ENCODE data around the gene CFAP410.
"Not testable (repeated sequence)": the region's sequence is repeated elsewhere in the genome, so short reads cannot be mapped to it uniquely, and the experiment has no call there.

Gene CFAP410

GRCh38 chr21:44316277-44316900, 22.8 kb downstream of the CFAP410 start:
- no peak for DNase-seq

GRCh38 chr21:44315691-44316203, 23.4 kb downstream of the CFAP410 start:
- DNase-seq = no peak

GRCh38 chr21:44314561-44314960, 24.6 kb downstream of the CFAP410 start:
- DNase-seq = no peak

GRCh38 chr21:44314128-44314527, 25.1 kb downstream of the CFAP410 start:
- no peak for DNase-seq

- DNase-seq = no peak
Measured at GRCh38 chr21:44313451-44313850, 25.7 kb downstream of the CFAP410 start.

GRCh38 chr21:44312716-44313115, 26.5 kb downstream of the CFAP410 start:
- no peak for DNase-seq

GRCh38 chr21:44312089-44312488, 27.1 kb downstream of the CFAP410 start:
- DNase-seq = no peak

- no peak for DNase-seq
Measured at GRCh38 chr21:44310628-44311507, 28.3 kb downstream of the CFAP410 start.

GRCh38 chr21:44306936-44307704, 32.1 kb downstream of the CFAP410 start:
- DNase-seq = no peak

- no peak for DNase-seq
Measured at GRCh38 chr21:44305691-44306090, 33.5 kb downstream of the CFAP410 start.

- no peak for DNase-seq
Measured at GRCh38 chr21:44304877-44305293, 34.3 kb downstream of the CFAP410 start.

GRCh38 chr21:44304011-44304616, 35.1 kb downstream of the CFAP410 start:
- no peak for DNase-seq

- no peak for DNase-seq
Measured at GRCh38 chr21:44303490-44303981, 35.7 kb downstream of the CFAP410 start.

GRCh38 chr21:44302573-44303401, 36.4 kb downstream of the CFAP410 start:
- not testable (repeated sequence) for DNase-seq

GRCh38 chr21:44301961-44302406, 37.2 kb downstream of the CFAP410 start:
- DNase-seq = no peak

- DNase-seq = no peak
Measured at GRCh38 chr21:44301141-44301540, 38.0 kb downstream of the CFAP410 start.

GRCh38 chr21:44300262-44300959, 38.8 kb downstream of the CFAP410 start:
- DNase-seq = peak; percentile 14

GRCh38 chr21:44299458-44300261, 39.5 kb downstream of the CFAP410 start, which contains the start of gene PFKL:
TSS of gene PFKL (plus strand) at chr21:44300053. CDS start at chr21:44300106, 53 bp downstream.
- peak; percentile 20 for DNase-seq

- DNase-seq = no peak
Measured at GRCh38 chr21:44299085-44299457, 40.1 kb downstream of the CFAP410 start.

- DNase-seq = no peak
Measured at GRCh38 chr21:44298301-44298700, 40.9 kb downstream of the CFAP410 start.
